Measurements from ENCODE around the gene TBC1D25.

TBC1D25 gene

GRCh38 chrX:48491809-48492208 is 47.7 kb upstream of the TBC1D25 start:
- ATAC-seq (ENCODE audit: insufficient read depth, low read depth) (no peak), DNase-seq (no peak)
- H4K20me1 ChIP-seq (ENCODE audit: insufficient read depth, low read length): no peaks in the 10 kb centered on the region
- H3K27me3 ChIP-seq (ENCODE audit: insufficient read depth, low read length, poor library complexity): no peaks in the 10 kb centered on the region
- H3K36me3 ChIP-seq (ENCODE audit: insufficient read depth, low read length): peaks cover 2% of the 10 kb centered on the region; the same call in 1 of the 2 replicates
- TF ChIP-seq EZH2 (IDR thresholded peaks at IDR 0.05; ENCODE audit: borderline replicate concordance, low read depth, low read length, severe bottlenecking): no peak
- TF ChIP-seq CTCF (IDR thresholded peaks at IDR 0.05; ENCODE audit: borderline replicate concordance, extremely low read depth, low read length, poor library complexity, severe bottlenecking): no peak
- H3K4me1 ChIP-seq (ENCODE audit: insufficient read depth, low read length): no peaks in the 10 kb centered on the region
- no peak overlapping the region for H3K4me2 ChIP-seq (ENCODE audit: insufficient read depth, low read length)
- no peaks in the 10 kb centered on the region for H3K9me3 ChIP-seq (ENCODE audit: insufficient read depth, low read length, severe bottlenecking)
- H3K79me2 ChIP-seq (ENCODE audit: insufficient read depth, low read length): no peaks in the 10 kb centered on the region
- no peak overlapping the region for H3K9ac ChIP-seq (ENCODE audit: low read depth, low read length)
- no peak overlapping the region for H3K4me3 ChIP-seq (ENCODE audit: low read depth in 1 of 2, low read length in 2 of 2)
- no peak overlapping the region for H3K27ac ChIP-seq (ENCODE audit: low read length)
- no peak overlapping the region for H2AFZ ChIP-seq (ENCODE audit: low read depth, low read length)

- Histone ChIP-seq H3K27me3 (ENCODE audit: insufficient read depth, low read length, poor library complexity) (no peaks in the 10 kb centered on the region), H3K9me3 (ENCODE audit: insufficient read depth, low read length, severe bottlenecking) (no peaks in the 10 kb centered on the region), H3K36me3 (ENCODE audit: insufficient read depth, low read length) (0 out of 2 replicates have a peak, but pooled peaks cover 2% of the 10 kb centered on the region), H3K27ac (ENCODE audit: low read length) (no peak overlapping the region), H2AFZ (ENCODE audit: low read depth, low read length) (no peak overlapping the region), H3K79me2 (ENCODE audit: insufficient read depth, low read length) (no peaks in the 10 kb centered on the region), H3K4me2 (ENCODE audit: insufficient read depth, low read length) (no peak overlapping the region), H3K4me1 (ENCODE audit: insufficient read depth, low read length) (no peaks in the 10 kb centered on the region), H3K9ac (ENCODE audit: low read depth, low read length) (no peak overlapping the region), H3K4me3 (ENCODE audit: low read depth in 1 of 2, low read length in 2 of 2) (no peak overlapping the region), H4K20me1 (ENCODE audit: insufficient read depth, low read length) (no peaks in the 10 kb centered on the region)
- ATAC-seq (ENCODE audit: insufficient read depth, low read depth) (no peak), DNase-seq (no peak)
- TF ChIP-seq CTCF (IDR thresholded peaks at IDR 0.05; ENCODE audit: borderline replicate concordance, extremely low read depth, low read length, poor library complexity, severe bottlenecking) (no peak), EZH2 (IDR thresholded peaks at IDR 0.05; ENCODE audit: borderline replicate concordance, low read depth, low read length, severe bottlenecking) (no peak)
These were observed 47.1 kb upstream of the TBC1D25 start for GRCh38 chrX:48492293-48492910.

GRCh38 chrX:48493890-48494364 is 45.6 kb upstream of the TBC1D25 start:
- ATAC-seq (ENCODE audit: insufficient read depth, low read depth) (no peak), DNase-seq (no peak)
- H3K79me2 ChIP-seq (ENCODE audit: insufficient read depth, low read length): no peaks in the 10 kb centered on the region
- no peak overlapping the region for H3K4me2 ChIP-seq (ENCODE audit: insufficient read depth, low read length)
- no peaks in the 10 kb centered on the region for H3K27me3 ChIP-seq (ENCODE audit: insufficient read depth, low read length, poor library complexity)
- no peaks in the 10 kb centered on the region for H4K20me1 ChIP-seq (ENCODE audit: insufficient read depth, low read length)
- H3K4me3 ChIP-seq (ENCODE audit: low read depth in 1 of 2, low read length in 2 of 2): no peak overlapping the region
- H3K9me3 ChIP-seq (ENCODE audit: insufficient read depth, low read length, severe bottlenecking): no peaks in the 10 kb centered on the region
- no peak for TF ChIP-seq EZH2 (IDR thresholded peaks at IDR 0.05; ENCODE audit: borderline replicate concordance, low read depth, low read length, severe bottlenecking)
- H3K4me1 ChIP-seq (ENCODE audit: insufficient read depth, low read length): no peaks in the 10 kb centered on the region
- H2AFZ ChIP-seq (ENCODE audit: low read depth, low read length): no peak overlapping the region
- no peak overlapping the region for H3K27ac ChIP-seq (ENCODE audit: low read length)
- H3K36me3 ChIP-seq (ENCODE audit: insufficient read depth, low read length): no peaks in the 10 kb centered on the region
- no peak overlapping the region for H3K9ac ChIP-seq (ENCODE audit: low read depth, low read length)

GRCh38 chrX:48496660-48497059 is 42.9 kb upstream of the TBC1D25 start:
- H3K4me2 ChIP-seq (ENCODE audit: insufficient read depth, low read length): no peak overlapping the region
- TF ChIP-seq CTCF (IDR thresholded peaks at IDR 0.05; ENCODE audit: borderline replicate concordance, extremely low read depth, low read length, poor library complexity, severe bottlenecking) (no peak), EZH2 (IDR thresholded peaks at IDR 0.05; ENCODE audit: borderline replicate concordance, low read depth, low read length, severe bottlenecking) (no peak)
- ATAC-seq (ENCODE audit: insufficient read depth, low read depth) (no peak), DNase-seq (no peak)
- H3K36me3 ChIP-seq (ENCODE audit: insufficient read depth, low read length): no peaks in the 10 kb centered on the region
- H3K4me3 ChIP-seq (ENCODE audit: low read depth in 1 of 2, low read length in 2 of 2): no peak overlapping the region
- H2AFZ ChIP-seq (ENCODE audit: low read depth, low read length): no peak overlapping the region
- no peak overlapping the region for H3K27ac ChIP-seq (ENCODE audit: low read length)
- no peaks in the 10 kb centered on the region for H3K27me3 ChIP-seq (ENCODE audit: insufficient read depth, low read length, poor library complexity)
- no peaks in the 10 kb centered on the region for H3K79me2 ChIP-seq (ENCODE audit: insufficient read depth, low read length)
- H4K20me1 ChIP-seq (ENCODE audit: insufficient read depth, low read length): no peaks in the 10 kb centered on the region
- no peak overlapping the region for H3K9ac ChIP-seq (ENCODE audit: low read depth, low read length)
- H3K4me1 ChIP-seq (ENCODE audit: insufficient read depth, low read length): no peaks in the 10 kb centered on the region
- H3K9me3 ChIP-seq (ENCODE audit: insufficient read depth, low read length, severe bottlenecking): no peaks in the 10 kb centered on the region
